ENCODE measurements around the gene DDX55. TPM values are rescaled to one million over a fixed set of nuclear protein-coding genes. Genes with fewer than 3 reads are reported as not detected.
"Not testable (repeated sequence)": the region's sequence is repeated elsewhere in the genome, so short reads cannot be mapped to it uniquely, and the experiment has no call there.

DDX55 gene
- 16.1 and 24.8 TPM in 2 replicates for total RNA-seq (2014; rRNA removed; shearing (Covaris generic))

- peak; percentile 73 for DNase-seq (ENCODE audit: low spot score)
These were observed at the start of gene DDX55 for GRCh38 chr12:123601602-123602489. TSS of gene DDX55 (plus strand) at chr12:123602099. CDS start at chr12:123602149, 50 bp downstream.

- DNase-seq (ENCODE audit: low spot score), result not testable (repeated sequence)
These were observed 47.8 kb upstream of the DDX55 start for GRCh38 chr12:123554136-123554535.

GRCh38 chr12:123554843-123555242 lies 47.1 kb upstream of the DDX55 start:
- not testable (repeated sequence) for DNase-seq (ENCODE audit: low spot score)

GRCh38 chr12:123558487-123558886 lies 43.4 kb upstream of the DDX55 start:
- not testable (repeated sequence) for DNase-seq (ENCODE audit: low spot score)

GRCh38 chr12:123559468-123559867 lies 42.4 kb upstream of the DDX55 start:
- DNase-seq (ENCODE audit: low spot score), result no peak

- peak; percentile 15 for DNase-seq (ENCODE audit: low spot score)
These were observed 30.5 kb upstream of the DDX55 start for GRCh38 chr12:123571343-123571813.

GRCh38 chr12:123572391-123572790 lies 29.5 kb upstream of the DDX55 start:
- no peak for DNase-seq (ENCODE audit: low spot score)

- no peak for DNase-seq (ENCODE audit: low spot score)
These were observed 28.0 kb upstream of the DDX55 start for GRCh38 chr12:123573870-123574269.

- no peak for DNase-seq (ENCODE audit: low spot score)
These were observed 25.3 kb upstream of the DDX55 start for GRCh38 chr12:123576611-123577010.

- DNase-seq (ENCODE audit: low spot score), result no peak
These were observed 23.7 kb upstream of the DDX55 start for GRCh38 chr12:123578243-123578642.

- not testable (repeated sequence) for DNase-seq (ENCODE audit: low spot score)
These were observed 23.1 kb upstream of the DDX55 start for GRCh38 chr12:123578829-123579228.

GRCh38 chr12:123580772-123581171 lies 21.1 kb upstream of the DDX55 start:
- no peak for DNase-seq (ENCODE audit: low spot score)

- DNase-seq (ENCODE audit: low spot score), result no peak
These were observed 10.0 kb upstream of the DDX55 start for GRCh38 chr12:123591702-123592481.

GRCh38 chr12:123595729-123596128 lies 6.2 kb upstream of the DDX55 start:
- DNase-seq (ENCODE audit: low spot score), result no peak

GRCh38 chr12:123597100-123597499 lies 4.8 kb upstream of the DDX55 start:
- DNase-seq (ENCODE audit: low spot score), result no peak

- DNase-seq (ENCODE audit: low spot score), result no peak
These were observed 3.4 kb upstream of the DDX55 start for GRCh38 chr12:123598522-123598921.

- DNase-seq (ENCODE audit: low spot score), result no peak
These were observed 2.6 kb upstream of the DDX55 start for GRCh38 chr12:123599310-123599709.

- DNase-seq (ENCODE audit: low spot score), result no peak
These were observed 2.2 kb upstream of the DDX55 start for GRCh38 chr12:123599721-123600120.

GRCh38 chr12:123602651-123603195 lies 824 bp downstream of the DDX55 start:
- DNase-seq (ENCODE audit: low spot score), result no peak

- not testable (repeated sequence) for DNase-seq (ENCODE audit: low spot score)
These were observed 1.6 kb downstream of the DDX55 start for GRCh38 chr12:123603495-123603894.

GRCh38 chr12:123607756-123608155 lies 5.9 kb downstream of the DDX55 start:
- DNase-seq (ENCODE audit: low spot score), result no peak

- DNase-seq (ENCODE audit: low spot score), result no peak
These were observed 6.3 kb downstream of the DDX55 start for GRCh38 chr12:123608182-123608581.

All from H4 (cell line).